Activated naive CD4-positive, alpha-beta T cell treated with anti-CD3 and anti-CD28 coated beads, Interleukin-2, amount 50 U/mL, for 72 hours (primary cell): ENCODE results near the gene AK6. TPM values are rescaled to one million over a fixed set of nuclear protein-coding genes. Genes with fewer than 3 reads are reported as not detected.
"Not testable (repeated sequence)": the region's sequence is repeated elsewhere in the genome, so short reads cannot be mapped to it uniquely, and the experiment has no call there.

Experiments
- ATAC-seq, 2 donors: fragments of 150-1000 bp; cut with Tn5 transposase; 2 replicates each; pipeline ENCODE4 v1.10.0; 2021; ENCODE audit warnings: mild to moderate bottlenecking in 2 of 2, moderate library complexity in 2 of 2
- DNase-seq, 2 donors: peaks; one replicate each; pipeline ENCODE4 v3.0.0; 2021 to 2022; ENCODE audit warnings: low spot score in 2 of 2
- H3K27ac Mint-ChIP-seq, 2 donors: one replicate each; pipeline ENCODE4 v1.8.0; 2022; ENCODE audit warnings: mild to moderate bottlenecking in 2 of 2, mixed read lengths in 2 of 2
- H3K36me3 Mint-ChIP-seq, 2 donors: one replicate each; pipeline ENCODE4 v1.8.0; 2022; ENCODE audit warnings: mixed read lengths in 2 of 2
- H3K9me3 Mint-ChIP-seq, 2 donors: one replicate each; pipeline ENCODE4 v1.8.0; 2022; ENCODE audit warnings: mixed read lengths in 2 of 2
- total RNA-seq, 2 donors: library from RNA; stranded (reverse); gene quantifications; one replicate each; pipeline ENCODE4 v1.2.3, GENCODE V29; 2022

The AK6 gene
- 10 to 100 TPM; 61.3 to 86.2 TPM for total RNA-seq

GRCh38 chr5:69369340-69370121, at the start of gene AK6, which contains the start of the genes RAD17 and TAF9:
Gene AK6, minus strand, starts transcription at chr5:69369520. Its CDS starts 30 bp downstream, at chr5:69369490.
Gene RAD17, plus strand, starts transcription at chr5:69369818. Its CDS starts 2,391 bp downstream, at chr5:69372209.
Gene TAF9, minus strand, starts transcription at chr5:69369520. Its CDS starts 3,783 bp downstream, at chr5:69365737.
- peak within 1 kb of the TSS; percentile 97 to 99 for H3K27ac Mint-ChIP-seq
- H3K36me3 Mint-ChIP-seq: peaks cover 20 to 32% of the 10 kb centered on the region in 2 donors
- DNase-seq (peak; percentile 89 to 93), ATAC-seq (peak; percentile 94)
- H3K9me3 Mint-ChIP-seq: no peaks in the 10 kb centered on the region

- ATAC-seq: no peak
- Mint-ChIP-seq H3K36me3 (peaks cover 5 to 14% of the 10 kb centered on the region in 2 donors), H3K9me3 (no peaks in the 10 kb centered on the region), H3K27ac (no peak overlapping the region)
- no peak for DNase-seq
Measured at GRCh38 chr5:69418554-69418953, 49.2 kb upstream of the AK6 start.

GRCh38 chr5:69416699-69417098, 47.4 kb upstream of the AK6 start:
- DNase-seq (no peak), ATAC-seq (no peak)
- Mint-ChIP-seq H3K27ac (no peak overlapping the region), H3K36me3 (peaks cover 5 to 9% of the 10 kb centered on the region in 2 donors), H3K9me3 (no peaks in the 10 kb centered on the region)

- Mint-ChIP-seq H3K27ac (no peak overlapping the region), H3K9me3 (no peaks in the 10 kb centered on the region), H3K36me3 (peaks cover 5 to 13% of the 10 kb centered on the region in 2 donors)
- DNase-seq (no peak), ATAC-seq (no peak)
Measured at GRCh38 chr5:69416180-69416579, 46.9 kb upstream of the AK6 start.

- ATAC-seq: no peak
- Mint-ChIP-seq H3K27ac (no peak overlapping the region), H3K9me3 (no peaks in the 10 kb centered on the region), H3K36me3 (peaks cover 5 to 13% of the 10 kb centered on the region in 2 donors)
- DNase-seq: peak in 1 of 2 donors; percentile 4
Measured at GRCh38 chr5:69415584-69415958, 46.3 kb upstream of the AK6 start.

GRCh38 chr5:69414885-69415583, 45.7 kb upstream of the AK6 start, which contains the start of gene MARVELD2:
Gene MARVELD2, plus strand, starts transcription at chr5:69415116. Its CDS starts 4,270 bp downstream, at chr5:69419386.
- Mint-ChIP-seq H3K27ac (no peak within 1 kb of the TSS), H3K9me3 (no peaks in the 10 kb centered on the region), H3K36me3 (peaks cover 5 to 13% of the 10 kb centered on the region in 2 donors)
- ATAC-seq: peak; percentile 68 to 75
- peak in 1 of 2 donors; percentile 33 for DNase-seq

GRCh38 chr5:69404659-69405330, 35.5 kb upstream of the AK6 start:
- no peak for DNase-seq
- no peak overlapping the region for H3K27ac Mint-ChIP-seq
- no peaks in the 10 kb centered on the region for H3K9me3 Mint-ChIP-seq
- peaks cover 20 to 23% of the 10 kb centered on the region in 2 donors for H3K36me3 Mint-ChIP-seq
- ATAC-seq: no peak

- ATAC-seq (no peak), DNase-seq (no peak)
- Mint-ChIP-seq H3K27ac (no peak overlapping the region), H3K36me3 (no peaks in the 10 kb centered on the region), H3K9me3 (no peaks in the 10 kb centered on the region)
Measured at GRCh38 chr5:69378376-69378775, 9.1 kb upstream of the AK6 start.

GRCh38 chr5:69374911-69375446, 5.7 kb upstream of the AK6 start:
- H3K9me3 Mint-ChIP-seq: no peaks in the 10 kb centered on the region
- H3K27ac Mint-ChIP-seq: peak overlapping the region in 1 of 2 donors; percentile 92
- DNase-seq (no peak), ATAC-seq (no peak)
- H3K36me3 Mint-ChIP-seq: no peaks in the 10 kb centered on the region

GRCh38 chr5:69372394-69372793, 3.1 kb upstream of the AK6 start:
- Mint-ChIP-seq H3K27ac (no peak overlapping the region), H3K9me3 (no peaks in the 10 kb centered on the region), H3K36me3 (peaks cover 11 to 12% of the 10 kb centered on the region in 2 donors)
- no peak for DNase-seq
- no peak for ATAC-seq

GRCh38 chr5:69370335-69370734, 1.0 kb upstream of the AK6 start:
- DNase-seq, H3K9me3 Mint-ChIP-seq, ATAC-seq: not testable (repeated sequence)
- Mint-ChIP-seq H3K27ac (peak overlapping the region; percentile 97), H3K36me3 (peaks cover 14 to 24% of the 10 kb centered on the region in 2 donors)

GRCh38 chr5:69368458-69369339, 621 bp downstream of the AK6 start:
- Mint-ChIP-seq H3K27ac (peak overlapping the region; percentile 97 to 99), H3K36me3 (peaks cover 20 to 36% of the 10 kb centered on the region in 2 donors), H3K9me3 (no peaks in the 10 kb centered on the region)
- ATAC-seq: peak; percentile 1
- DNase-seq: peak in 1 of 2 donors; percentile 29

GRCh38 chr5:69367697-69368279, 1.5 kb downstream of the AK6 start:
- Mint-ChIP-seq H3K36me3 (peaks cover 20 to 42% of the 10 kb centered on the region in 2 donors), H3K27ac (peak overlapping the region; percentile 97 to 99), H3K9me3 (no peaks in the 10 kb centered on the region)
- no peak for DNase-seq
- no peak for ATAC-seq

GRCh38 chr5:69364850-69365249, 4.5 kb downstream of the AK6 start:
- ATAC-seq (no peak), DNase-seq (no peak)
- H3K36me3 Mint-ChIP-seq: peaks cover 20 to 43% of the 10 kb centered on the region in 2 donors
- H3K9me3 Mint-ChIP-seq: no peaks in the 10 kb centered on the region
- peak overlapping the region in 1 of 2 donors; percentile 20 for H3K27ac Mint-ChIP-seq

GRCh38 chr5:69364414-69364813, 4.9 kb downstream of the AK6 start:
- peaks cover 20 to 43% of the 10 kb centered on the region in 2 donors for H3K36me3 Mint-ChIP-seq
- ATAC-seq: no peak

More at GRCh38 chr5:69364414-69364813, 4.9 kb downstream of the AK6 start:
- no peak overlapping the region for H3K27ac Mint-ChIP-seq
- H3K9me3 Mint-ChIP-seq: no peaks in the 10 kb centered on the region
- no peak for DNase-seq
